ENCODE data around the gene SMC5. TPM values are rescaled to one million over a fixed set of nuclear protein-coding genes. Genes with fewer than 3 reads are reported as not detected.

Gene SMC5
- total RNA-seq, 2 donors from 2014 or later: 30.0 to 42.5 TPM

DNA sequence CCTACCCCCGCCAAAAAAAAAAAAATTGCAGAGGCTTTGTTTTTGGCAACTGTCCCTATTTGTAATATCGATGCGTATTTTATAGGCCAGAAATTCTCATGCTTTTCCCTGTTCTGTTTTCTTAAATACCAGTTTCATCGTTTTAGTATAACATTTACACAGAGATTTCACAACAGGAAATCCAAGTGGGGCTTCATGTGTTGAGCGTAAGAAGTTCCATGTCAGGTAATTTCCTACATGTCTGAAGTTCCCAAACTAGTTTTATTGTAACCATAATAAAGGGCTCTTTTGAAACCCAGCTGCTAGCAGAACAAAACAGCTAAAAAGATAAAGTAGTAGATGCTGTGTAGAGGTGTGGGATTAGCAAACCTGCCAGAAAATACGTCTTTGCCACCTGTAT lies 4.2 kb downstream of the SMC5 start:
- Histone ChIP-seq H3K4me3 (ENCODE audit: low read length) (peak overlapping the region; percentile 87), H3K9ac (ENCODE audit: extremely low read depth, low read length, poor library complexity, severe bottlenecking) (no peak overlapping the region), H3K27me3 (ENCODE audit: control insufficient read depth, insufficient read depth, low read length, poor library complexity, severe bottlenecking) (no peaks in the 10 kb centered on the region), H3K36me3 (ENCODE audit: control insufficient read depth, insufficient read depth, low read length) (peaks cover 76% of the 10 kb centered on the region), H3K4me1 (ENCODE audit: control insufficient read depth, insufficient read depth, low read length) (peaks cover 5% of the 10 kb centered on the region), H3K27ac (ENCODE audit: low read depth, low read length) (no peak overlapping the region), H3K9me3 (ENCODE audit: control insufficient read depth, low read length) (no peaks in the 10 kb centered on the region)
- Mint-ChIP-seq H3K27me3 (ENCODE audit: insufficient read depth) (no peaks in the 10 kb centered on the region), H3K9me3 (no peaks in the 10 kb centered on the region), H3K4me1 (peaks cover 35% of the 10 kb centered on the region), H3K36me3 (ENCODE audit: low read depth) (peaks cover 45% of the 10 kb centered on the region), H3K4me3 (no peak overlapping the region), H3K27ac (no peak overlapping the region)
- TF ChIP-seq, protein P1, sequence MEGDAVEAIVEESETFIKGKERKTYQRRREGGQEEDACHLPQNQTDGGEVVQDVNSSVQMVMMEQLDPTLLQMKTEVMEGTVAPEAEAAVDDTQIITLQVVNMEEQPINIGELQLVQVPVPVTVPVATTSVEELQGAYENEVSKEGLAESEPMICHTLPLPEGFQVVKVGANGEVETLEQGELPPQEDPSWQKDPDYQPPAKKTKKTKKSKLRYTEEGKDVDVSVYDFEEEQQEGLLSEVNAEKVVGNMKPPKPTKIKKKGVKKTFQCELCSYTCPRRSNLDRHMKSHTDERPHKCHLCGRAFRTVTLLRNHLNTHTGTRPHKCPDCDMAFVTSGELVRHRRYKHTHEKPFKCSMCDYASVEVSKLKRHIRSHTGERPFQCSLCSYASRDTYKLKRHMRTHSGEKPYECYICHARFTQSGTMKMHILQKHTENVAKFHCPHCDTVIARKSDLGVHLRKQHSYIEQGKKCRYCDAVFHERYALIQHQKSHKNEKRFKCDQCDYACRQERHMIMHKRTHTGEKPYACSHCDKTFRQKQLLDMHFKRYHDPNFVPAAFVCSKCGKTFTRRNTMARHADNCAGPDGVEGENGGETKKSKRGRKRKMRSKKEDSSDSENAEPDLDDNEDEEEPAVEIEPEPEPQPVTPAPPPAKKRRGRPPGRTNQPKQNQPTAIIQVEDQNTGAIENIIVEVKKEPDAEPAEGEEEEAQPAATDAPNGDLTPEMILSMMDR (conservative IDR thresholded peaks at IDR 0.05): no peak
- DNase-seq: no peak
- WGBS, 2 experiments (ENCODE audit: insufficient coverage in 1 of 2, insufficient read length in 1 of 2): 94 to 95% methylated on average over 4 to 5 of the region's 6 CpGs

DNA sequence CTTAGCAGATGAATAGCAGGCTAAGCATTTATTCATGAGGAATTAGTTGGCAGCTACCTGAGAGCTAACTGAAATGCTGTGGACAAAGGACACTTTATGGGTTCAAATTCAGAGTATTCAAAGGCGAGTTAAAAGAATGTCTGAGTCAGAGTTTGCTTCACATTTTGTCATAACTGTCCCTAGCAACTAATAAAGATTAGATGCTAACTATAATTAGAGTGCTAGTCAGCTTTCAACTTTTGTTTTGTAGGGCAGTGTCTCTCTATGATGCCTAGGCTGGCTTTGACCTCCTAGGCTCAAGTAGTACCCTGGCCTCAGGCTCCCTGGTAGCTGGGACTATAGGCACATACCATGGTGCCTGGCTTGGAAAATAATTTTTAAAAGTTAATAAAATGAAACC lies 4.6 kb downstream of the SMC5 start:
- Mint-ChIP-seq H3K4me1 (peaks cover 31% of the 10 kb centered on the region), H3K27me3 (ENCODE audit: insufficient read depth) (no peaks in the 10 kb centered on the region), H3K36me3 (ENCODE audit: low read depth) (peaks cover 45% of the 10 kb centered on the region), H3K9me3 (no peaks in the 10 kb centered on the region), H3K4me3 (no peak overlapping the region), H3K27ac (no peak overlapping the region)
- 75 to 88% methylated on average over 1 of the region's 1 CpG for WGBS, 2 experiments (ENCODE audit: insufficient coverage in 1 of 2, insufficient read length in 1 of 2)
- no peak overlapping the region for H3K9ac ChIP-seq (ENCODE audit: extremely low read depth, low read length, poor library complexity, severe bottlenecking)
- no peak overlapping the region for H3K4me3 ChIP-seq (ENCODE audit: low read length)
- peaks cover 81% of the 10 kb centered on the region for H3K36me3 ChIP-seq (ENCODE audit: control insufficient read depth, insufficient read depth, low read length)
- H3K27ac ChIP-seq (ENCODE audit: low read depth, low read length): no peak overlapping the region
- H3K27me3 ChIP-seq (ENCODE audit: control insufficient read depth, insufficient read depth, low read length, poor library complexity, severe bottlenecking): no peaks in the 10 kb centered on the region
- TF ChIP-seq, protein P1 (conservative IDR thresholded peaks at IDR 0.05): no peak
- no peaks in the 10 kb centered on the region for H3K9me3 ChIP-seq (ENCODE audit: control insufficient read depth, low read length)
- peaks cover 5% of the 10 kb centered on the region for H3K4me1 ChIP-seq (ENCODE audit: control insufficient read depth, insufficient read depth, low read length)
- DNase-seq: no peak

DNA sequence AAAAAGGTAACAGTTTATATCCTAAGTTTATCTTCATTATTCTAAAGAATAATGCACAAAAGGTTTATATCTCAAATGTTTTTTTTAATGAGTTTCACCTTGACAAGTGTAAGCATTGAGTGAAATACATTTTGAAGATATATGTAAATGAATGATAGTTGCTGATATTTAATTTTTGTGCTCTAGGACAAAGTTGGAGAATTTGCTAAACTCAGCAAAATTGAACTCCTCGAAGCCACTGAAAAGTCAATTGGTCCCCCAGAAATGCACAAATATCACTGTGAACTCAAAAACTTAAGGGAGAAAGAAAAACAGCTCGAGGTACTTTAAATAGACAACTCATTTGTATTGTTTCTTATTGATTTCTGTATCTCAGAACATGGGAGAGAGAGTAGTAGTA lies 19.5 kb downstream of the SMC5 start:
- no peak overlapping the region for H3K9ac ChIP-seq (ENCODE audit: extremely low read depth, low read length, poor library complexity, severe bottlenecking)
- TF ChIP-seq, protein P1 (conservative IDR thresholded peaks at IDR 0.05): no peak

More for the DNA sequence above, 19.5 kb downstream of the SMC5 start:
- no peak for DNase-seq
- H3K9me3 Mint-ChIP-seq: no peaks in the 10 kb centered on the region
- no peaks in the 10 kb centered on the region for H3K27me3 Mint-ChIP-seq (ENCODE audit: insufficient read depth)
- H3K9me3 ChIP-seq (ENCODE audit: control insufficient read depth, low read length): no peaks in the 10 kb centered on the region
- H3K36me3 ChIP-seq (ENCODE audit: control insufficient read depth, insufficient read depth, low read length): peaks cover 74% of the 10 kb centered on the region
- no peak overlapping the region for H3K27ac Mint-ChIP-seq
- no peak overlapping the region for H3K4me3 ChIP-seq (ENCODE audit: low read length)
- no peaks in the 10 kb centered on the region for H3K4me1 ChIP-seq (ENCODE audit: control insufficient read depth, insufficient read depth, low read length)
- no peaks in the 10 kb centered on the region for H3K27me3 ChIP-seq (ENCODE audit: control insufficient read depth, insufficient read depth, low read length, poor library complexity, severe bottlenecking)
- no peak overlapping the region for H3K27ac ChIP-seq (ENCODE audit: low read depth, low read length)
- H3K4me3 Mint-ChIP-seq: no peak overlapping the region
- H3K4me1 Mint-ChIP-seq: peaks cover 6% of the 10 kb centered on the region
- 93 to 98% methylated on average over 2 of the region's 2 CpGs for WGBS, 2 experiments (ENCODE audit: insufficient coverage in 1 of 2, insufficient read length in 1 of 2)
- peaks cover 50% of the 10 kb centered on the region for H3K36me3 Mint-ChIP-seq (ENCODE audit: low read depth)

Data from endodermal cell (in vitro differentiated cells).